ENCODE data around the gene GPHA2. TPM values are rescaled to one million over a fixed set of nuclear protein-coding genes. Genes with fewer than 3 reads are reported as not detected.
A peak's percentile ranks its signal among the peaks of the same experiment; 100 is the strongest.

The GPHA2 gene
- total RNA-seq, 1 donor from 2014 or later = not detected

DNA sequence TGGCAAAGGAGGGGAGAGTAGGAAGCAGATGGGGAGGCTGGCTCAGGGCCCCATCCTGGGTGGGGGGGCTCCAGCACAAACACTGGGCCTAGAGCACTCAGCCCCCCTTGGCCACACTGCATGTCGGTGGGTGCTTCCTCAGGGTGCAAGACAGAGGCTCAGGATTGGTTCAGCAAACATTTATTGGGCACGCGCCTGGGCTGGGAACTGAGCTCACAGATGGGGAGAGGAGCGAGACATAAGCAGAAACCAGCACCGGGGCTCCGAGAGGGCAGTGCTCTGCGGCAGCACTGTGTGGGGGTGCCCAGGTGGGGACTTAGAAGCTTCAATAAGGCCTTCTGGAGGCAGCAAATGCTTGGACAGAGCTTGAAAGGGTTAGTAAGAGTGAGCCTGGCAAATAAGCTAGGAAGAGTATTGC lies 45.2 kb downstream of the GPHA2 start:
- no peaks in the 10 kb centered on the region for H3K27me3 Mint-ChIP-seq (ENCODE audit: low read depth)
- no peaks in the 10 kb centered on the region for H3K9me3 Mint-ChIP-seq
- H3K4me3 Mint-ChIP-seq (ENCODE audit: low read depth) = no peak overlapping the region
- H3K4me1 Mint-ChIP-seq (ENCODE audit: low read depth) = peaks cover 20% of the 10 kb centered on the region
- intact Hi-C loops (cut with micrococcal nuclease) = no loop called here
- no peak overlapping the region for H3K27ac Mint-ChIP-seq
- H3K36me3 Mint-ChIP-seq (ENCODE audit: low read depth) = peaks cover 3% of the 10 kb centered on the region
- no peak for DNase-seq (ENCODE audit: low spot score)

DNA sequence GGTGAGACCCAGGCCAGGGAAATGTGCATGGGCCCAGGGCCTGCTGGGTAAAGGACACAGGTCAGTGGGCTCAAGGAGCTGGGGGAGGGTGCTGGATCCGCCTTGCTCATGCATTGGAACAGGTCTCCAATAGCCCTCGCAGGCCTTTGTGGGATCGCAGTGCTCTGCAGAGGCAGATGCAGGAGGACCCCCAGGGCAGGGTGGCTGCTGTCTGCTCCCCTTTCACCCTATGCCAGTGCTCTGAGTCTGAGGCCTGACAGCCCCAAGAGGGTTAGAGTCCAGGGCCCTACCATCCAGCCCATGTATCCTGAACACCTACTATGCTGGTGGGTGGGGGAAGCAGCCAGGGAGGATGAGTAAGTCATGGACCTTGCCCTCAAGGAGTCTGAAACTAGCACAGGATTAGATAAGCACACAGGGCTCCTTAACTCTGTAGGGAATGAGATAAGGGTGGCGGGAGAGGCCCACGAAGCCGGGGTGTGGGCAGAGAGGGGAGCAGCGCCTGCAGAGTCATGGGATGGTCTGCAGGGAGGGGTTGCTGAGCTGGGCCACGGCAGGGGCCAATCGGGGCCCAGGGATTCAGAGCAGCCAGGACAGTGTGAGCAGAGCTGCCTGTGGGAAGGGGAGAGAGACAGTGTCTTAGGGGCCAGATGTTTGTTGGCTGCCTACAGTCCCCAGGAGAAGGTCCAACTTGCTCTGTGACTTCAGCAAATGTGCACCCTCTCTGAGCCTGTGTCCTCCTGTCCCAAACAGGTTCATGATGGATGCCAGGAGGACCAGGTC lies 46.8 kb downstream of the GPHA2 start:
- H3K27ac Mint-ChIP-seq = no peak overlapping the region
- no peak overlapping the region for H3K4me3 Mint-ChIP-seq (ENCODE audit: low read depth)

GRCh38 chr11:64888406-64888728 lies 47.3 kb downstream of the GPHA2 start:
- intact Hi-C loops (cut with micrococcal nuclease) = loop anchor here (1.0 kb wide), 1 partner anchor 41 kb away; no protein-coding TSS in a partner anchor
- Mint-ChIP-seq H3K27me3 (ENCODE audit: low read depth) (no peaks in the 10 kb centered on the region), H3K27ac (peak overlapping the region; percentile 89), H3K36me3 (ENCODE audit: low read depth) (no peaks in the 10 kb centered on the region), H3K4me1 (ENCODE audit: low read depth) (peaks cover 27% of the 10 kb centered on the region), H3K9me3 (no peaks in the 10 kb centered on the region), H3K4me3 (ENCODE audit: low read depth) (peak overlapping the region; percentile 77)
- no peak for DNase-seq (ENCODE audit: low spot score)

More for the DNA sequence above, 46.8 kb downstream of the GPHA2 start:
- Mint-ChIP-seq H3K36me3 (ENCODE audit: low read depth) (no peaks in the 10 kb centered on the region), H3K27me3 (ENCODE audit: low read depth) (no peaks in the 10 kb centered on the region), H3K9me3 (no peaks in the 10 kb centered on the region), H3K4me1 (ENCODE audit: low read depth) (peaks cover 27% of the 10 kb centered on the region)
- intact Hi-C loops (cut with micrococcal nuclease) = loop anchor here (1.0 kb wide), 1 partner anchor 42 kb away; no protein-coding TSS in a partner anchor
- no peak for DNase-seq (ENCODE audit: low spot score)

DNA sequence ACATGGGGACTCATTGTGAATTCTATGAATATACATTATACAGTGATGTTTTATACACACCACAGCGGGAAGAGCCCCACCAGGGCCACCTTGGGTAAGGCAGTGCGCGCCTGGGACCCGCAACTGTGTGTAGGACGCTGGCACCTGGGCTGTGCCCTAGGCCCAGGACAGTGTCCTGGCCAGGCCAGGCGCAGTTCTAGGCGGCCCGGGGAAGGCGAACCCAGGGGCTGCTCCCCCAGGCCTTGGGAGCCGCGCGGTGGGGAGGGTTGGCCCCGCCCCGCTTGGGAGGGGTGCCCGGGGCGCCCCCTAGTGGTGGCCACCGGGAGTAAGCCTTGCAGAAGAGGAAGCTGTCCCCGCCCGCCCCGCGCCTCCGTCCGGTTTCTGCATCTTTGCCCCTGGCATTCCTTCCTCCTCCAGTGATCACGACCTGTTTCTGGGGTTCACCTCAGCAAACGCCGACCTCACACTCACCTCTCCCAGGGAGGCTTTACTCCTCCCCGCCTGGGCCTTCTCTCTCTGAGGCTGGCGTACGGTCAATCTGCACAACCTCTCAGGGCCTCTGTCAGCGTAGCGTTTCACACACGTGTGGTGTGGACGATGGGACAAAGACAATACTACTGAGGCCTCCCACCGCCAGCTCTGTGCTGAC lies 47.8 kb downstream of the GPHA2 start:
- peaks cover 27% of the 10 kb centered on the region for H3K4me1 Mint-ChIP-seq (ENCODE audit: low read depth)
- DNase-seq (ENCODE audit: low spot score) = peak; percentile 83
- H3K27ac Mint-ChIP-seq = peak overlapping the region; percentile 89
- H3K27me3 Mint-ChIP-seq (ENCODE audit: low read depth) = no peaks in the 10 kb centered on the region
- peak overlapping the region; percentile 77 for H3K4me3 Mint-ChIP-seq (ENCODE audit: low read depth)
- intact Hi-C loops (cut with micrococcal nuclease) = loop anchor here (1.0 kb wide), 1 partner anchor 41 kb away; no protein-coding TSS in a partner anchor
- H3K9me3 Mint-ChIP-seq = no peaks in the 10 kb centered on the region
- H3K36me3 Mint-ChIP-seq (ENCODE audit: low read depth) = no peaks in the 10 kb centered on the region

- no peaks in the 10 kb centered on the region for H3K36me3 Mint-ChIP-seq (ENCODE audit: low read depth)
- H3K4me3 Mint-ChIP-seq (ENCODE audit: low read depth) = no peak overlapping the region
- H3K9me3 Mint-ChIP-seq = no peaks in the 10 kb centered on the region
- intact Hi-C loops (cut with micrococcal nuclease) = no loop called here
- no peak for DNase-seq (ENCODE audit: low spot score)
- H3K27ac Mint-ChIP-seq = peak overlapping the region; percentile 72
- no peaks in the 10 kb centered on the region for H3K27me3 Mint-ChIP-seq (ENCODE audit: low read depth)
- H3K4me1 Mint-ChIP-seq (ENCODE audit: low read depth) = peaks cover 27% of the 10 kb centered on the region
These were observed 48.4 kb downstream of the GPHA2 start for GRCh38 chr11:64887234-64887756.

DNA sequence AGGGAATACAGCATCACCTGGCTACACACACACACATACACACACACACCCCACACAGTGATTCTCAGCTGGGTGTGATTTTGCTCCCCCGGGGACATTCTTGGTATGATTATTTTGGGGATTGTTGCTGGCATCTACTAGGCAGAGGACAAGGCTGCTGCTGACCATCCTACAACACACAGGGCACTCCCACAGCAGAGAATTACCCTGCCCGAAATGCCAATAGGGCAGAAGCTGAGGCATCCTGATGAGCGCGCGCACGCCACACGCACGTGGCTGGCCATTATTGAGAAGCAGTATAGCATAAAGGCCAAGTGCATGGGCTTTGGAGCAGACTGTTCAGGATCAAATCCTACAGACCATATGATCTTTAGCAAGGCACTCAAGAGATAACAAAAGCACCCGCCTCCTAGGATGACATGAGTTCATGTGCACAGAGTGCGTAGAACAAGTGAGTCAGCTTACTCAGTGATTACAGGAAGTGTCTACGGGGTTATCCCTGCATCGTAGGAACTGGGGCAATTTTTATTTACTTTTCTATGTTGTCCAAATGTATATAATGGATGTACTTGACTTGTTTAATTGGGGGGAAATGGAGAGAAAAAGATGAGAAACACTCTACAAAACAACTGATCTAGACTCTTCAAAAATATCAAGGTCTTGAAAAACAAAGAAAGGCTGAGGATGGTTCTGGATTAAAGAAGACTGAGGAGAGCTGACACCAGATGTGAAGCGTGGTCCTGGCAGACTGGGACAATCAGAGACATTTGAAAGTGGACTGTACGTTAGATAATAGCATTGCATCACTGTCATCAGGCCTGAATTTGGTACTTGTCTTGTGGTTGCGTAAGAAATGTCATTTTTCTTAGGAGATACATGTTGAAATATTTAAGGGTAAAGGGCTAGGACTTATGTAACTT lies 50.1 kb downstream of the GPHA2 start:
- intact Hi-C loops (cut with micrococcal nuclease) = loop anchor here (1.0 kb wide), 1 partner anchor 20 kb away; no protein-coding TSS in a partner anchor
- H3K36me3 Mint-ChIP-seq (ENCODE audit: low read depth) = no peaks in the 10 kb centered on the region
- H3K4me1 Mint-ChIP-seq (ENCODE audit: low read depth) = peaks cover 34% of the 10 kb centered on the region
- H3K9me3 Mint-ChIP-seq = no peaks in the 10 kb centered on the region
- H3K4me3 Mint-ChIP-seq (ENCODE audit: low read depth) = peak overlapping the region; percentile 54
- no peaks in the 10 kb centered on the region for H3K27me3 Mint-ChIP-seq (ENCODE audit: low read depth)
- peak overlapping the region; percentile 80 for H3K27ac Mint-ChIP-seq
- DNase-seq (ENCODE audit: low spot score) = no peak

Other genes with a start within 250 kb of the GPHA2 start
- 0.05 TPM in 1 of 2 replicates, not detected in the other for gene NRXN2, start 212.7 kb downstream of the GPHA2 start, total RNA-seq
- 19.6 and 20.9 TPM in 2 replicates for gene RASGRP2, start 191.8 kb downstream of the GPHA2 start, total RNA-seq
- gene PYGM, start 175.9 kb downstream of the GPHA2 start, total RNA-seq = 1.9 and 2.0 TPM in 2 replicates
- gene SF1, start 157.4 kb downstream of the GPHA2 start, total RNA-seq = 460 and 461 TPM in 2 replicates
- 72.1 and 77.5 TPM in 2 replicates for gene MAP4K2, start 132.7 kb downstream of the GPHA2 start, total RNA-seq
- 46.2 and 47.2 TPM in 2 replicates for gene MEN1, start 125.3 kb downstream of the GPHA2 start, total RNA-seq
- gene CDC42BPG, start 91.2 kb downstream of the GPHA2 start, total RNA-seq = 0.07 and 0.32 TPM in 2 replicates
- 107 TPM in 2 replicates for gene EHD1, start 57.3 kb downstream of the GPHA2 start, total RNA-seq
- gene ATG2A, start 18.7 kb downstream of the GPHA2 start, total RNA-seq = 20.7 and 26.1 TPM in 2 replicates
- 13.6 and 16.1 TPM in 2 replicates for gene PPP2R5B, start 11.2 kb downstream of the GPHA2 start, total RNA-seq
- not detected in 2 replicates for gene MAJIN, start 36.2 kb upstream of the GPHA2 start, total RNA-seq
- gene BATF2, start 61.1 kb upstream of the GPHA2 start, total RNA-seq = 0.09 and 0.16 TPM in 2 replicates
- gene ARL2, start 78.3 kb upstream of the GPHA2 start, total RNA-seq = 70.0 and 77.0 TPM in 2 replicates
- gene SNX15, start 91.5 kb upstream of the GPHA2 start, total RNA-seq = 19.6 and 22.4 TPM in 2 replicates
- 17.0 and 18.6 TPM in 2 replicates for gene SAC3D1, start 105.3 kb upstream of the GPHA2 start, total RNA-seq
- 11.9 and 14.6 TPM in 2 replicates for gene NAALADL1, start 122.7 kb upstream of the GPHA2 start, total RNA-seq
- gene CDCA5, start 148.1 kb upstream of the GPHA2 start, total RNA-seq = 82.0 and 86.8 TPM in 2 replicates
- gene ZFPL1, start 148.3 kb upstream of the GPHA2 start, total RNA-seq = 34.9 and 37.2 TPM in 2 replicates
- 121 and 133 TPM in 2 replicates for gene VPS51, start 160.3 kb upstream of the GPHA2 start, total RNA-seq
- 34.4 and 36.9 TPM in 2 replicates for gene TM7SF2, start 176.0 kb upstream of the GPHA2 start, total RNA-seq
- gene ZNHIT2, start 181.8 kb upstream of the GPHA2 start, total RNA-seq = 11.3 and 12.8 TPM in 2 replicates
- gene FAU, start 186.2 kb upstream of the GPHA2 start, total RNA-seq = 1,016 and 1,034 TPM in 2 replicates
- gene MRPL49, start 186.4 kb upstream of the GPHA2 start, total RNA-seq = 66.6 and 67.1 TPM in 2 replicates
- gene SYVN1, start 198.6 kb upstream of the GPHA2 start, total RNA-seq = 40.1 and 42.2 TPM in 2 replicates
- gene SPDYC, start 234.3 kb upstream of the GPHA2 start, total RNA-seq = not detected in 2 replicates
- gene CAPN1, start 246.0 kb upstream of the GPHA2 start, total RNA-seq = 143 and 144 TPM in 2 replicates